ENCODE measurements around the gene MEN1. TPM values are rescaled to one million over a fixed set of nuclear protein-coding genes. Genes with fewer than 3 reads are reported as not detected.

Gene MEN1
- total and polyA plus RNA-seq, 2 of the 13 experiments (the other 11 are each of a cell fraction or from before 2014, with no cell fraction given) = 20.5 to 27.3 TPM

- Histone ChIP-seq H3K79me2 (ENCODE audit: insufficient read depth, low read length) (no peaks in the 10 kb centered on the region), H3K27me3 (ENCODE audit: control insufficient read depth in 1 of 2, insufficient read depth in 2 of 2, low read length in 2 of 2) (no peaks in the 10 kb centered on the region), H3K36me3 (replicated peaks in 1 of 2; ENCODE audit: control insufficient read depth in 1 of 2, insufficient read depth in 2 of 2, low read length in 2 of 2) (peaks cover 3 to 6% of the 10 kb centered on the region in 2 experiments; a peak in 3 of 5 replicates), H3K9me3 (ENCODE audit: low read length) (no peaks in the 10 kb centered on the region), H4K20me1 (ENCODE audit: insufficient read depth, low read length) (no peaks in the 10 kb centered on the region), H3K9ac (ENCODE audit: insufficient read depth, low read depth, low read length) (no peak overlapping the region), H3K4me2 (ENCODE audit: low read depth, low read length) (no peak overlapping the region), H2AFZ (ENCODE audit: low read length) (no peak overlapping the region), H3K4me1 (ENCODE audit: insufficient read depth, low read length) (peaks cover 62% of the 10 kb centered on the region), H3K4me3 (replicated peaks in 1 of 3; ENCODE audit: insufficient read depth in 1 of 3, low read depth in 2 of 3, low read length in 3 of 3) (no peak overlapping the region), H3K27ac (ENCODE audit: extremely low read length, insufficient read depth, low read length) (no peak overlapping the region)
- TF ChIP-seq JDP2 (CRISPR knock-in tag; IDR thresholded peaks at IDR 0.05; ENCODE audit: borderline replicate concordance) (no peak), HNRNPL (IDR thresholded peaks at IDR 0.05; ENCODE audit: low read depth, low read length) (0 out of 2 replicates have a peak, but pooled peaks have one; percentile 55), NCOA1 (CRISPR knock-in tag; IDR thresholded peaks at IDR 0.05) (no peak), ZNF20 (CRISPR knock-in tag; IDR thresholded peaks at IDR 0.05) (no peak), ZNF382 (CRISPR knock-in tag; IDR thresholded peaks at IDR 0.05; ENCODE audit: borderline replicate concordance) (no peak), HNRNPH1 (optimal IDR thresholded peaks at IDR 0.05; ENCODE audit: low read depth, low read length) (no peak), RBM22 (optimal IDR thresholded peaks at IDR 0.05; ENCODE audit: low read length) (peak; percentile 22), ZNF282 (IDR thresholded peaks at IDR 0.05; ENCODE audit: partially characterized antibody) (no peak), CTCF (CRISPR knock-in tag; IDR thresholded peaks at IDR 0.05) (peak; percentile 27; the same call in 1 of the 2 replicates), KLF13 (CRISPR knock-in tag; IDR thresholded peaks at IDR 0.05) (no peak), TCF12 (IDR thresholded peaks at IDR 0.05) (no peak), TCF12 (CRISPR knock-in tag; IDR thresholded peaks at IDR 0.05) (no peak)
- TF ChIP-seq, protein P1, sequence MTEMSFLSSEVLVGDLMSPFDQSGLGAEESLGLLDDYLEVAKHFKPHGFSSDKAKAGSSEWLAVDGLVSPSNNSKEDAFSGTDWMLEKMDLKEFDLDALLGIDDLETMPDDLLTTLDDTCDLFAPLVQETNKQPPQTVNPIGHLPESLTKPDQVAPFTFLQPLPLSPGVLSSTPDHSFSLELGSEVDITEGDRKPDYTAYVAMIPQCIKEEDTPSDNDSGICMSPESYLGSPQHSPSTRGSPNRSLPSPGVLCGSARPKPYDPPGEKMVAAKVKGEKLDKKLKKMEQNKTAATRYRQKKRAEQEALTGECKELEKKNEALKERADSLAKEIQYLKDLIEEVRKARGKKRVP (CRISPR knock-in tag; IDR thresholded peaks at IDR 0.05) = no peak
- peak; percentile 27 for ATAC-seq
- CTCF ChIA-PET (ENCODE audit: low intra/inter-chr PET ratio, low total read pairs) = no interaction called here
- BruUV-seq (replicated peaks) = no TSS peak
- in situ Hi-C loops (cut with HindIII; ENCODE audit: extremely low pct_ligation_motif_present, low pct_unique_long_range_greater_than_20kb) (no loop called here), intact Hi-C loops (cut with micrococcal nuclease; ENCODE audit: unreplicated experiment) (loop anchor here (1.0 kb wide), 1 partner anchor 19 kb away; no protein-coding TSS in a partner anchor)
- FAIRE-seq = no peak
- WGBS (ENCODE audit: low lambda C conversion rate) = 53% methylated on average over 5 of the region's 13 CpGs
- POLR2A ChIA-PET = interaction anchor here (1.1 to 3.4 kb wide), 4 partner anchors 19 to 37 kb away, joined by 3 to 15 read pairs (median 6); no protein-coding TSS in a partner anchor
- no peak for DNase-seq (ENCODE audit: low spot score)
These were observed 40.7 kb upstream of the MEN1 start for GRCh38 chr11:64850979-64851567.

Data from HepG2 (cell line).